ENCODE results near the gene IFFO2. TPM values are rescaled to one million over a fixed set of nuclear protein-coding genes. Genes with fewer than 3 reads are reported as not detected.

Gene IFFO2
- total RNA-seq, 2 donors from 2014 or later, result 99.8 to 119 TPM

GRCh38 chr1:18944810-18945209 lies 11.7 kb downstream of the IFFO2 start:
- H3K4me1 Mint-ChIP-seq, result peaks cover 81% of the 10 kb centered on the region
- H3K4me3 Mint-ChIP-seq, result peak overlapping the region; percentile 84
- no peak for ATAC-seq
- no peak for DNase-seq
- H3K36me3 Mint-ChIP-seq (ENCODE audit: low read depth), result no peaks in the 10 kb centered on the region
- H3K27ac Mint-ChIP-seq, result peak overlapping the region; percentile 100
- H3K9me3 ChIP-seq (ENCODE audit: control insufficient read depth, low read length, poor library complexity, severe bottlenecking), result no peaks in the 10 kb centered on the region
- no peaks in the 10 kb centered on the region for H3K27me3 Mint-ChIP-seq

GRCh38 chr1:18943914-18944572 lies 12.4 kb downstream of the IFFO2 start:
- no peaks in the 10 kb centered on the region for H3K9me3 ChIP-seq (ENCODE audit: control insufficient read depth, low read length, poor library complexity, severe bottlenecking)
- DNase-seq (no peak), ATAC-seq (no peak)
- peak overlapping the region; percentile 100 for H3K27ac Mint-ChIP-seq
- H3K4me1 Mint-ChIP-seq, result peaks cover 78% of the 10 kb centered on the region
- H3K27me3 Mint-ChIP-seq, result no peaks in the 10 kb centered on the region
- no peaks in the 10 kb centered on the region for H3K36me3 Mint-ChIP-seq (ENCODE audit: low read depth)
- H3K4me3 Mint-ChIP-seq, result peak overlapping the region; percentile 84

- Mint-ChIP-seq H3K27me3 (no peaks in the 10 kb centered on the region), H3K36me3 (ENCODE audit: low read depth) (no peaks in the 10 kb centered on the region), H3K27ac (peak overlapping the region; percentile 100), H3K4me1 (peaks cover 74% of the 10 kb centered on the region), H3K4me3 (no peak overlapping the region)
- ATAC-seq (no peak), DNase-seq (no peak)
- no peaks in the 10 kb centered on the region for H3K9me3 ChIP-seq (ENCODE audit: control insufficient read depth, low read length, poor library complexity, severe bottlenecking)
Measured at GRCh38 chr1:18943162-18943561, 13.3 kb downstream of the IFFO2 start.

GRCh38 chr1:18942340-18942739 lies 14.1 kb downstream of the IFFO2 start:
- DNase-seq, result no peak
- Mint-ChIP-seq H3K27ac (peak overlapping the region; percentile 85), H3K27me3 (no peaks in the 10 kb centered on the region), H3K4me1 (peaks cover 70% of the 10 kb centered on the region), H3K4me3 (no peak overlapping the region), H3K36me3 (ENCODE audit: low read depth) (no peaks in the 10 kb centered on the region)
- H3K9me3 ChIP-seq (ENCODE audit: control insufficient read depth, low read length, poor library complexity, severe bottlenecking), result no peaks in the 10 kb centered on the region
- ATAC-seq, result no peak

GRCh38 chr1:18941221-18942141 lies 15.0 kb downstream of the IFFO2 start:
- Mint-ChIP-seq H3K4me1 (peaks cover 71% of the 10 kb centered on the region), H3K36me3 (ENCODE audit: low read depth) (no peaks in the 10 kb centered on the region), H3K27me3 (no peaks in the 10 kb centered on the region), H3K4me3 (peak overlapping the region; percentile 62), H3K27ac (peak overlapping the region; percentile 85)
- H3K9me3 ChIP-seq (ENCODE audit: control insufficient read depth, low read length, poor library complexity, severe bottlenecking), result no peaks in the 10 kb centered on the region
- ATAC-seq, result no peak
- DNase-seq, result no peak

GRCh38 chr1:18940303-18941020 lies 16.0 kb downstream of the IFFO2 start:
- no peak for ATAC-seq
- Mint-ChIP-seq H3K4me1 (peaks cover 70% of the 10 kb centered on the region), H3K27ac (peak overlapping the region; percentile 85), H3K36me3 (ENCODE audit: low read depth) (no peaks in the 10 kb centered on the region), H3K4me3 (peak overlapping the region; percentile 62), H3K27me3 (no peaks in the 10 kb centered on the region)
- DNase-seq, result no peak
- H3K9me3 ChIP-seq (ENCODE audit: control insufficient read depth, low read length, poor library complexity, severe bottlenecking), result no peaks in the 10 kb centered on the region

- DNase-seq (no peak), ATAC-seq (no peak)
- Mint-ChIP-seq H3K27ac (peak overlapping the region; percentile 32), H3K36me3 (ENCODE audit: low read depth) (no peaks in the 10 kb centered on the region), H3K27me3 (no peaks in the 10 kb centered on the region), H3K4me3 (peak overlapping the region; percentile 15), H3K4me1 (peaks cover 70% of the 10 kb centered on the region)
- H3K9me3 ChIP-seq (ENCODE audit: control insufficient read depth, low read length, poor library complexity, severe bottlenecking), result no peaks in the 10 kb centered on the region
Measured at GRCh38 chr1:18939398-18940302, 16.8 kb downstream of the IFFO2 start.

- H3K27ac Mint-ChIP-seq, result no peak overlapping the region
- no peak for ATAC-seq
- no peaks in the 10 kb centered on the region for H3K27me3 Mint-ChIP-seq
Measured at GRCh38 chr1:18938707-18939070, 17.8 kb downstream of the IFFO2 start.

GRCh38 chr1:18938008-18938706 lies 18.3 kb downstream of the IFFO2 start:
- H3K27ac Mint-ChIP-seq, result peak overlapping the region; percentile 88
- H3K9me3 ChIP-seq (ENCODE audit: control insufficient read depth, low read length, poor library complexity, severe bottlenecking), result no peaks in the 10 kb centered on the region
- no peak for DNase-seq
- peaks cover 64% of the 10 kb centered on the region for H3K4me1 Mint-ChIP-seq
- peak; percentile 5 for ATAC-seq
- H3K36me3 Mint-ChIP-seq (ENCODE audit: low read depth), result no peaks in the 10 kb centered on the region
- no peaks in the 10 kb centered on the region for H3K27me3 Mint-ChIP-seq
- no peak overlapping the region for H3K4me3 Mint-ChIP-seq

More at GRCh38 chr1:18938707-18939070, 17.8 kb downstream of the IFFO2 start:
- Mint-ChIP-seq H3K4me3 (no peak overlapping the region), H3K4me1 (peaks cover 68% of the 10 kb centered on the region), H3K36me3 (ENCODE audit: low read depth) (no peaks in the 10 kb centered on the region)
- H3K9me3 ChIP-seq (ENCODE audit: control insufficient read depth, low read length, poor library complexity, severe bottlenecking), result no peaks in the 10 kb centered on the region
- DNase-seq, result no peak

GRCh38 chr1:18937539-18937938 lies 18.9 kb downstream of the IFFO2 start:
- H3K27ac Mint-ChIP-seq, result peak overlapping the region; percentile 88

GRCh38 chr1:18936814-18937481 lies 19.5 kb downstream of the IFFO2 start:
- H3K9me3 ChIP-seq (ENCODE audit: control insufficient read depth, low read length, poor library complexity, severe bottlenecking), result no peaks in the 10 kb centered on the region
- H3K27ac Mint-ChIP-seq, result peak overlapping the region; percentile 88
- ATAC-seq (no peak), DNase-seq (no peak)
- H3K36me3 Mint-ChIP-seq (ENCODE audit: low read depth), result no peaks in the 10 kb centered on the region
- H3K4me1 Mint-ChIP-seq, result peaks cover 70% of the 10 kb centered on the region
- H3K27me3 Mint-ChIP-seq, result no peaks in the 10 kb centered on the region
- peak overlapping the region; percentile 66 for H3K4me3 Mint-ChIP-seq

More at GRCh38 chr1:18937539-18937938, 18.9 kb downstream of the IFFO2 start:
- DNase-seq, result no peak
- Mint-ChIP-seq H3K4me3 (no peak overlapping the region), H3K27me3 (no peaks in the 10 kb centered on the region), H3K36me3 (ENCODE audit: low read depth) (no peaks in the 10 kb centered on the region), H3K4me1 (peaks cover 69% of the 10 kb centered on the region)
- H3K9me3 ChIP-seq (ENCODE audit: control insufficient read depth, low read length, poor library complexity, severe bottlenecking), result no peaks in the 10 kb centered on the region
- ATAC-seq, result no peak

- Mint-ChIP-seq H3K4me3 (peak overlapping the region; percentile 66), H3K27ac (peak overlapping the region; percentile 88), H3K4me1 (peaks cover 70% of the 10 kb centered on the region), H3K36me3 (ENCODE audit: low read depth) (no peaks in the 10 kb centered on the region), H3K27me3 (no peaks in the 10 kb centered on the region)
- no peaks in the 10 kb centered on the region for H3K9me3 ChIP-seq (ENCODE audit: control insufficient read depth, low read length, poor library complexity, severe bottlenecking)
- DNase-seq, result no peak
- ATAC-seq, result no peak
Measured at GRCh38 chr1:18936471-18936813, 20.0 kb downstream of the IFFO2 start.

Measured in T-helper 17 cell (primary cell).